ENCODE measurements around the gene MBTPS1.

MBTPS1 gene

GRCh38 chr16:84116720-84117493, at the start of gene MBTPS1:
Gene MBTPS1 (minus strand): TSS chr16:84116942. CDS start chr16:84101783, 15,159 bp downstream.
- FAIRE-seq (no peak), DNase-seq (ENCODE audit: low spot score) (peak; percentile 92)

DNA sequence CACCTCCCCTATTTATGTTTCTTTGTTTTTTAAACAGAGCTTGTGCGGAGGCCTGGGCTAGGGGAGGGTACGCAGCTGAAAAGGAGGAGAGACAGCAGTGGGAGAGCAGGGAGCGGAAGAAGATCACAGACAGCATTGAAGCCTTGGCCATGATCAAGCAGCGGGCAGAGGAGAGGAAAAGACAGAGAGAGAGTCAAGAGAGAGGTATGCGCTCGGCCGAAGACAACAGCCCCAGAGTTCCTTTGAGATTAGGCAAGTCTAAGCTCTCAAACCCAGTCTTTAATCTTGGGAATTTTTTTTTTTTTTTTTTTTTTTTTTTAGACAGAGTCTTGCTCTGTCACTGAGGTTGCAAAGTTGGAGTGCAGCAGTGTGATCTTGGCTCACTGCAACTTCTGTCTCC, 49.0 kb upstream of the MBTPS1 start:
- no peak for FAIRE-seq

GRCh38 chr16:84161801-84162200, 45.1 kb upstream of the MBTPS1 start:
- FAIRE-seq (no peak), DNase-seq (ENCODE audit: low spot score) (no peak)

More for the DNA sequence above, 49.0 kb upstream of the MBTPS1 start:
- no peak for DNase-seq (ENCODE audit: low spot score)

DNA sequence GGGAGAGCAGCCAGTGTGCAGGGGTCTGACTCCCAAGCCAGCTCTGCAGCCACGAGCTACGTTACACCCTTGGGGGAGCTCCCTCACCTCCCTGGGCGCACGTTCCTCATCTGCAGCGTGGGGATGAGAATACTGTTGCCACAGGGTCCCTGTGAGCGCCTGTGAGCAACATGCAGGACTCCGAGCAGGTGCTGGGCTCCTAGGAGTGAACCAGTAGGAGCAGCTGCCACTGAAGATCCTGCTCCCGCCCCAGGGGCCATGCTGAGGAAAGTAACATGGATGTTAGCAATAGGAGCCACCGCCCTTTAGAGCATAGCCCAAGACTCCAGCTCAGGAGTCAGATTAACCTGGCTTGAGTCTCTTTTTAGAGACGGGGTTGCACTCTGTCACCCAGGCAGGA, 44.3 kb upstream of the MBTPS1 start:
- FAIRE-seq (no peak), DNase-seq (ENCODE audit: low spot score) (no peak)

DNA sequence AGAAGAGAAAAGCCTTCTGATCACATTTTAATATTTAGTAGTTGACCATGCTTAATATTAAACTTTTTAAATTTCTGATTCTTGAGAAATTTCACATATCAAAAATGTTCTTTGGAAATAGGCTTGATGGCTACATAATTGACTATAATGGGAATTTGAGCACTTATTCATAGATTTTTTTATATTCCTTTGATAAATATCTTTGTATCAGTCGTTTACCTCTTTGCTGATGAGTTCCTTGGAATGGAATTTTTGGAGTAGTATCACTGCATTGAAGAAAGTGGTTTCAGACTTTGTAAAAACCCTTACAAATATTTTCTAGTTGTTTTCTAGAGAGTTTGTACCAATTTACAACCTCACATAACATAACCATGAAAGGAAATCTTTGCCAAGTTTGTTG, 43.1 kb upstream of the MBTPS1 start:
- no peak for FAIRE-seq
- no peak for DNase-seq (ENCODE audit: low spot score)

DNA sequence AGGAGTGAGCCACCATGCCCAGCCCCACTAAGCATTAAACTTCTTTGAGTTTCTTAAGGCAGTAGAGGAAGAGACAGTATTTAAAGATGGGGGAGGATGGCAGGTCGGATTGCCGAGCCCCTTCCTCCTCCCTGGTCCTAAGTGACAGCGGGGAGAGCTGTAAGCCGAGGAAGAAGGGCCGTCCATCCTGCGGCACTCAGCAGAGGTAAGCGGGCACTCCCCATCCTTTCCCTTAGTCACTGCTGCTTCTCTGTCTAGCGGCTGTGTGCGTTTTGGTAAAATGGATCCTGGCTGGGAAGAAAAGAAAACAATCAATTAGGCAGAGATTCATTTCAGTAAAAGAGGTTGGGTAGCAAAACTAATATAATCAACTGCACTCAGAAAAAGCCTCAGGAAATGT, 42.3 kb upstream of the MBTPS1 start:
- FAIRE-seq (no peak), DNase-seq (ENCODE audit: low spot score) (no peak)

DNA sequence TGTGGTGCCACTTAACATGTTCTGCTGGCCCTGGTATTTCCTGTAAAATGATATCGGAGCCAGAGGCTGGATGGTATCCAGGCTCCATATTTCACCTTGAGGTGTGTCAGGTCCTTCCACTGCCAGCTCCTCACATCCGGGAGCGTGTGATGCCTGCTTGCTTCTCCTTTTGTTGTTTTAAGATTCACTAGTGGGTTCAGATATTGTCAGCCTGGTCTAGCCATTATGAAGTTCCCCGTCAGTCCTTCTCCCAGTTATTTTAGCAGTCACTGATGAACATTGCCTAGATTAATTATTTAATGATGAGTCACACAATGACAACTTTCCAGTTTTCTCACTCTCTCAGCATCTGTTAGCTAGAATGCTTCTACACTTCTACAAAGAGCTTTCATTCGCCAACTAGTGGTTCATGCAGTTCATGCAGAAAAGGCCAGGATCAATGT, 39.6 kb upstream of the MBTPS1 start:
- no peak for FAIRE-seq
- DNase-seq (ENCODE audit: low spot score): peak; percentile 27

- FAIRE-seq (no peak), DNase-seq (ENCODE audit: low spot score) (no peak)
Observed at GRCh38 chr16:84155771-84156170, 39.0 kb upstream of the MBTPS1 start.

DNA sequence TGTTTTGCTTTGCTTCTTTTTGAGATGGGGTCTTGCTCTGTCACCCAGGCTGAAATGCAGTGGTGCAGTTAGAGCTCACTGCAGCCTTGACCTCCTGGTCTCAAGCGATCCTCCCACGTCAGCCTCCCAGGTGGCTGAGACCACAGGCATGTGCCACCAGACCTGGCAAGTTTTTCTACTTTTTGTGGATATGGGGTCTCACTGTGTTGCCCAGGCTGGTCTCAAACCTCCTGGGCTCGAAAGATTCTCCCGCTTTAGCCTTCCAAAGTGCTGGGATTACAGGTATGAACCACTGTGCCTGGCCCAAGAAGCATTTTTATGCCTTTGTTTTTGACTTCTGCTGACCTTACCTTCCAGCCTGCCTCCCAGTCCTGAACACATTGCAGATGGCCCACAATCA, 38.5 kb upstream of the MBTPS1 start:
- no peak for DNase-seq (ENCODE audit: low spot score)

DNA sequence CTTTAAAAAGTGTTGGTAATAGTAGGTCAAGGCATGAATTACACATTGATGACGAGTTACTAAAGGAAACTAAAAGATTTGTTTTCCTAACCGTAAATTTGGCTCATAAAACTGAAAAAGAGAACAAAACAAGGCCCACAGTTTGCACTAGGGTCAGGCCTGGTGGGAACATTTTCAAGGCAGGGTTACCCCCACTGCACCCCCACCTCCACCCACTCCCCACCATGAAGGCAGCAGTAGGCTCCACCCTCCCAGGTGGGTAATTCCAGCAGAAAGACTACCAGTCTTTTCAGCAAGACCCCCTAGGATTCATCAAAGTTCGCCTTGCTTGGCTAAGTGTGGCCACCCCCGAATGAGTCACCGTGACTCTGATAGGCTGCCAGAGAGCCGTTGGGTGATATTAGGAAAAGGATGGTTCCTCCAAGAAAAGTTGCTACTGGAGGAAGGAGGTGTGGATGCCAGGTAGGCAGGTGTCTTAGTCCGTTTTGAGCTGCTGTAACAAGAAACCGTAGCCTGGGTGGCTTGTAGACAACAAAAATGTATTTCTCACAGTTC, 37.0 kb upstream of the MBTPS1 start:
- DNase-seq (ENCODE audit: low spot score) (no peak), FAIRE-seq (no peak)

More for the DNA sequence above, 38.5 kb upstream of the MBTPS1 start:
- FAIRE-seq: no peak

DNA sequence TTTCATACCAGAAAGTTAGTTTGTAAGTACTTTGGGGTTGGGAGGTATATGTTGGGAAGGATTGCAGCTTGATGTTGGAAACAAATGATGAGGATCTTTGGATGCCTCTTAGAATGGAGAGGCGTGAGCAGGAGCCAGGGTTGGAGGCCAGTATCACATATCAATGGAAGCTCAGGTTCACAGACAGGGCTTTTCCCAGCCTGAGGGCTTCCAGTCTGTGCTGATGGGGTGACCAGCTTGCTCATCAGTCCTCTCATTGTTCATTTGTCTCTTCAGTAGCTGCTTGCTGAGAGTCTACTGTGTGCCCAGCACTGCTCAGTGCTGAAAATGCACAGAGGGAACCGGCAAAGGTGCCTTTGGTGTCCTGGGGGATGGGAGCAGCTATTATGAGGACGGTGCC, 34.2 kb upstream of the MBTPS1 start:
- FAIRE-seq (no peak), DNase-seq (ENCODE audit: low spot score) (no peak)

GRCh38 chr16:84144859-84145639, 28.3 kb upstream of the MBTPS1 start, which contains the start of the genes DNAAF1 and HSDL1:
Gene DNAAF1 (plus strand): TSS chr16:84145308. CDS start chr16:84145441, 133 bp downstream.
Gene HSDL1 (minus strand): TSS chr16:84145177. CDS start chr16:84131321, 13,856 bp downstream.
- FAIRE-seq (no peak), DNase-seq (ENCODE audit: low spot score) (peak; percentile 55)

DNA sequence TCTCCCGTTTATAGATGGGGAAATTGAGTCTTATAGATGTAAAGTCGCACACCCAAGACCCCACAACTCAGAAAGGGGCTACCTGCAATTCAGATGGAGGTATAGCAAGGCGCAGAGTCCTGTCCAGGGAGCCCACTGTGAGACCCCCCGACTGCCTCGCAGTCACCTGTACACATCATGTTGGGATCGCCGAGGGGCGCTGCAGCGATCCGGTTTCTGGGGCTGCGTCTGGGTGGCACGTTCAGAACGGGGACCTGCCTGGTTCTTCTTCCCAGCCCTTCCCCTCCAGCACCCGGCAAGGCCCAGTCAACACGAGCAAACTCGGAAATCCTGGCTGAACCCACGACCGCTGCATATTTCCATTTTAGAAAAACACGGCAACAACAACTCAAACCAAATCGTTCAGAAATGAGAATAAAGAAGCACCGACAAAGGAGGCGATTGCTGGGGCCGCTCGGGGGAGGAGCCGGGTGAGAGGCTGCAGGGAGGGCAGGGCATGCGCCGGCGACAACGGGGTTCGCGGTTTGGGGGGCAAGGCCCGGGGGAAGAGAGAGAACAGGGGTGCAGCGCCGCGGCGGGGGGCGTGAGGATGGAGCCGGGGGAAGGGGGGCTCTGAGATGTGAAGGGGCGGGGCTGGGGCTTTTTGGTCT, 27.6 kb upstream of the MBTPS1 start:
- DNase-seq (ENCODE audit: low spot score): no peak
- FAIRE-seq: no peak

GRCh38 chr16:84143784-84144199, 27.1 kb upstream of the MBTPS1 start:
- FAIRE-seq: no peak
- no peak for DNase-seq (ENCODE audit: low spot score)

GRCh38 chr16:84143081-84143480, 26.3 kb upstream of the MBTPS1 start:
- DNase-seq (ENCODE audit: low spot score): no peak
- no peak for FAIRE-seq

- DNase-seq (ENCODE audit: low spot score) (no peak), FAIRE-seq (no peak)
Observed at GRCh38 chr16:84141143-84141670, 24.5 kb upstream of the MBTPS1 start.

DNA sequence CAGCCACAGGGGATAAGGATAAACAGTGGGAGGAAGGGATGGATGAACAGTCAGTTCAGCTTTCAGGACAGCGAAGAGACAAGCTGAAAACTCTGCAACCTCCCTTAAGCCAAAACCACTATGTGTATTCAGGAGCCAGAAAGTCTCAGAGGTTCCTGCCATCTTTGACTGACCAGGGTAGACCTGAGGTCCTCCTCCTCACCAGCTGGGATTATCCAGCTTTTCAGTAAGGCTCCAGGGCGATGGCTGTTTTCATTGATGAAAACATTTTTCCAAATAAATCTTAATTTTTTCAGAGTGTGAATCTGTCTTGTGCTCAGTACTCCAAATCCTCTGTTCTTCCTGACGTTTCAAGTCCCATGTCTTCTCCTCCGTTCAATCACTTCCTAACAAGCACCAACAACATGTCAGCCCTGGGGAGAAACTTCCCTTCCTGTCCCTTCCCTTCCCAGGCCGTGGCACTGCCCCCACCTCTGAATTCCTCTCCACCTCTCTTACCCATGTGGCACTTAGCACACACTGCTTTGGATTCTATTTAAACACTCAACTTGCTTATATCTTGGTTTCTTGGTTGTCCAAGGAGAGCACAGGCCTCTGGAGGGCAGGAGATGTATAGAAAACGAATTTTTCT, 23.0 kb upstream of the MBTPS1 start:
- DNase-seq (ENCODE audit: low spot score) (no peak), FAIRE-seq (no peak)

GRCh38 chr16:84138824-84139627, 22.3 kb upstream of the MBTPS1 start:
- DNase-seq (ENCODE audit: low spot score) (no peak), FAIRE-seq (no peak)

DNA sequence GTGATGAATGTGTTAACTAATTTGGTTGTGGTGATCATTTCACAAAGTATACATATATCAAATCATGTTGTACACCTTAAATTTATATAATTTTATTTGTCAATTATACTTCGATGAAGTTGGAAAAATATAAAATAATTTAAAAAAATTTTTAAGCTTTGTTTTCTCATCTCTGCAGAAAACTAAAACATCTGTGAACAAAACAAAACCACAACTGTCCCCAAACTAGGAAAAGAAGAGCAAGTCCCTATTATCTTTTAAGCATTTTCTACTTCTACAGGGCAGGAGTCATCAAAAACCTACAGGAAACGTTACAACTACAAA, 21.7 kb upstream of the MBTPS1 start:
- FAIRE-seq (no peak), DNase-seq (ENCODE audit: low spot score) (no peak)

GRCh38 chr16:84137769-84138357, 21.1 kb upstream of the MBTPS1 start:
- no peak for FAIRE-seq

More at GRCh38 chr16:84137769-84138357, 21.1 kb upstream of the MBTPS1 start:
- DNase-seq (ENCODE audit: low spot score): no peak

Measured in RCC 7860 (cell line).